Left kidney (tissue), 1 donor: ENCODE data around the gene MS4A14. TPM values are rescaled to one million over a fixed set of nuclear protein-coding genes. Genes with fewer than 3 reads are reported as not detected.

Source experiments
- polyA plus RNA-seq: library from polyadenylated mRNA; unstranded; fragments of 120-200 nt; gene quantifications from one replicate; pipeline ENCODE4 v1.2.1, GENCODE V29; 2013; ENCODE audit not compliant: insufficient read length

The MS4A14 gene
- polyA plus RNA-seq, 1 donor: 0.62 TPM

Other genes with a start within 250 kb of the MS4A14 start
- gene MS4A6A, start 213.4 kb upstream of the MS4A14 start, polyA plus RNA-seq: 14.2 TPM
- 0.76 TPM for gene MS4A4E, start 153.3 kb upstream of the MS4A14 start, polyA plus RNA-seq
- 3.3 TPM for gene MS4A4A, start 115.8 kb upstream of the MS4A14 start, polyA plus RNA-seq
- not detected for gene MS4A6E, start 69.2 kb upstream of the MS4A14 start, polyA plus RNA-seq
- gene MS4A7, start 17.9 kb upstream of the MS4A14 start, polyA plus RNA-seq: 5.7 TPM
- gene MS4A5, start 33.1 kb downstream of the MS4A14 start, polyA plus RNA-seq: not detected
- gene MS4A1, start 59.4 kb downstream of the MS4A14 start, polyA plus RNA-seq: 0.12 TPM
- gene MS4A12, start 96.3 kb downstream of the MS4A14 start, polyA plus RNA-seq: not detected
- gene MS4A13, start 118.9 kb downstream of the MS4A14 start, polyA plus RNA-seq: not detected